ENCODE measurements around the gene USP46.

The USP46 gene

GRCh38 chr4:52659722-52660261, 691 bp upstream of the USP46 start:
- peak overlapping the region; percentile 73 for H3K4me3 ChIP-seq (ENCODE audit: low read depth, low read length)
- TF ChIP-seq, protein P1, sequence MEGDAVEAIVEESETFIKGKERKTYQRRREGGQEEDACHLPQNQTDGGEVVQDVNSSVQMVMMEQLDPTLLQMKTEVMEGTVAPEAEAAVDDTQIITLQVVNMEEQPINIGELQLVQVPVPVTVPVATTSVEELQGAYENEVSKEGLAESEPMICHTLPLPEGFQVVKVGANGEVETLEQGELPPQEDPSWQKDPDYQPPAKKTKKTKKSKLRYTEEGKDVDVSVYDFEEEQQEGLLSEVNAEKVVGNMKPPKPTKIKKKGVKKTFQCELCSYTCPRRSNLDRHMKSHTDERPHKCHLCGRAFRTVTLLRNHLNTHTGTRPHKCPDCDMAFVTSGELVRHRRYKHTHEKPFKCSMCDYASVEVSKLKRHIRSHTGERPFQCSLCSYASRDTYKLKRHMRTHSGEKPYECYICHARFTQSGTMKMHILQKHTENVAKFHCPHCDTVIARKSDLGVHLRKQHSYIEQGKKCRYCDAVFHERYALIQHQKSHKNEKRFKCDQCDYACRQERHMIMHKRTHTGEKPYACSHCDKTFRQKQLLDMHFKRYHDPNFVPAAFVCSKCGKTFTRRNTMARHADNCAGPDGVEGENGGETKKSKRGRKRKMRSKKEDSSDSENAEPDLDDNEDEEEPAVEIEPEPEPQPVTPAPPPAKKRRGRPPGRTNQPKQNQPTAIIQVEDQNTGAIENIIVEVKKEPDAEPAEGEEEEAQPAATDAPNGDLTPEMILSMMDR (IDR thresholded peaks at IDR 0.05; ENCODE audit: low read depth, low read length, missing control alignments), result no peak
- in situ Hi-C loops (cut with HindIII; ENCODE audit: low sequenced_read_pairs), result no loop called here
- DNase-seq (ENCODE audit: low read depth), result no peak

DNA sequence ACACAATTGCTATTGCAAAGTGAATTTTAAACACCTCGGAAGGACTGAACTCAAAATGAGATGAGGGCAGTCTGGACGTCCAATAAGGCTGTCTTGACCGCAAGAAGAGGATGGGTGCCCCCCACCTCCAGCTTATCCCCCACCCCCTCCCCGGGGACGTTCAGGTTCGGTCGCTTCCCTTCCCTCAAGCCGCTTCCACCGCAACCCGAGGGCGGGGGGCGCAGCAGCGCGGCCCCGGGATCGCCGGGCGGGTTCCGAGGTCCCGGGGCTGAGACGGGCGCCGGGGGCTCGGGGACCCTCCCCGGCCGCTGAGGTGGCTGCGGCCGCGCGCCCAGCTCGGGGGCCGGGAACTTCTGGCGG, 480 bp downstream of the USP46 start:
- in situ Hi-C loops (cut with HindIII; ENCODE audit: low sequenced_read_pairs), result no loop called here
- no peak for DNase-seq (ENCODE audit: low read depth)
- H3K4me3 ChIP-seq (ENCODE audit: low read depth, low read length), result peak overlapping the region; percentile 73
- TF ChIP-seq, protein P1 (IDR thresholded peaks at IDR 0.05; ENCODE audit: low read depth, low read length, missing control alignments), result no peak

DNA sequence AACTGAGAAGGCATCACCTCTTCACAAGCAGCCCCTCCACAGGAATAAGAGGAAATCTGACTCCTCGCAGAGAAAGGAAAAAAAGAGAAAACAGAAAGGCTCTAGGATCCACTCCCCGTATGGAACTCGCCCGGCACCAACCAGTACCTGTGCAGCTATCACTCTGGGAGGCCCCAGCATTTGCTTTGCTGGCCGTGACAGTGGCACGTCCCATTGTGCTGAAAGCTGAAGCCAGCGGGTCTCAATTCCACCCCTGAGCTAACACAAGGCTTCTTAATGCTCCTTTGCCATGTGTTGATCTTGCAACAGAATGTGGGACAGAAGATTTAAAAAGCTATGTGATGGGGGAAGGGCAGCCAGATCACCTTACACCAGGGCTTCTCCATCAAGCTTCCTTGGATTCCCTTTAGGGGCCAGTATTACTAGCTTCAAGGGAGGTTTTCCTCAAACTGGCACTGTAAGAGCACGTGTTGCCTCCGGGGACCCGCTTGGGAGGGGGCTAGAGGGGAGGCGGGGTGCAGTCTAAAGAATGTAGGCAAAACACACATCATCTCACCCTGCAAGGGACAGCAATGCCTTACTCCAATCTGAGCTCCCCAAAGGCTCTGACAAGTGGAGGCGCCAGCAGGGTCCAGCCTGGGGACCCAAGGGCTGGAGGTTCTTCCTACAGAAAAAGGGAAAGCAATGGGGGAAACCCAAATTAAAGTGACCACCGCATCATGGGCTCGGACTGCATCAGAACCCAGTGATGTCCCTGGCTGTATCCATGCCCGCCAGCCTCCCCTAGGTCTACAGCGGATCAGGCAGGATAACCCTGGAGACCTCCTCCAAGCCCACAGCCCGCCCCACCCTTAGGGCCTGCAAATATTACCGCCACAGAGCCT, 1.2 kb downstream of the USP46 start:
- peak overlapping the region; percentile 73 for H3K4me3 ChIP-seq (ENCODE audit: low read depth, low read length)
- in situ Hi-C loops (cut with HindIII; ENCODE audit: low sequenced_read_pairs), result no loop called here
- TF ChIP-seq, protein P1 (IDR thresholded peaks at IDR 0.05; ENCODE audit: low read depth, low read length, missing control alignments), result no peak
- no peak for DNase-seq (ENCODE audit: low read depth)

GRCh38 chr4:52657292-52657617, 1.8 kb downstream of the USP46 start:
- in situ Hi-C loops (cut with HindIII; ENCODE audit: low sequenced_read_pairs), result no loop called here
- TF ChIP-seq, protein P1 (IDR thresholded peaks at IDR 0.05; ENCODE audit: low read depth, low read length, missing control alignments), result no peak
- no peak overlapping the region for H3K4me3 ChIP-seq (ENCODE audit: low read depth, low read length)
- no peak for DNase-seq (ENCODE audit: low read depth)

- no peak overlapping the region for H3K4me3 ChIP-seq (ENCODE audit: low read depth, low read length)
- DNase-seq (ENCODE audit: low read depth), result no peak
- TF ChIP-seq, protein P1 (IDR thresholded peaks at IDR 0.05; ENCODE audit: low read depth, low read length, missing control alignments), result no peak
- in situ Hi-C loops (cut with HindIII; ENCODE audit: low sequenced_read_pairs), result no loop called here
These were observed 3.6 kb downstream of the USP46 start for GRCh38 chr4:52655506-52655905.

GRCh38 chr4:52651996-52652672, 7.0 kb downstream of the USP46 start:
- TF ChIP-seq, protein P1 (IDR thresholded peaks at IDR 0.05; ENCODE audit: low read depth, low read length, missing control alignments), result no peak
- no peak for DNase-seq (ENCODE audit: low read depth)
- in situ Hi-C loops (cut with HindIII; ENCODE audit: low sequenced_read_pairs), result no loop called here
- H3K4me3 ChIP-seq (ENCODE audit: low read depth, low read length), result no peak overlapping the region
